Measurements from ENCODE around the gene PLCD3. TPM values are rescaled to one million over a fixed set of nuclear protein-coding genes. Genes with fewer than 3 reads are reported as not detected.
A peak's percentile ranks its signal among the peaks of the same experiment; 100 is the strongest.

The PLCD3 gene
- total and polyA plus RNA-seq, 2 of the 13 experiments (the other 11 are each of a cell fraction or from before 2014, with no cell fraction given): 11.3 to 39.1 TPM

GRCh38 chr17:45123930-45124796 lies 8.2 kb downstream of the PLCD3 start (continued):
- TF ChIP-seq, protein P1, sequence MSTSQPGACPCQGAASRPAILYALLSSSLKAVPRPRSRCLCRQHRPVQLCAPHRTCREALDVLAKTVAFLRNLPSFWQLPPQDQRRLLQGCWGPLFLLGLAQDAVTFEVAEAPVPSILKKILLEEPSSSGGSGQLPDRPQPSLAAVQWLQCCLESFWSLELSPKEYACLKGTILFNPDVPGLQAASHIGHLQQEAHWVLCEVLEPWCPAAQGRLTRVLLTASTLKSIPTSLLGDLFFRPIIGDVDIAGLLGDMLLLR (CRISPR knock-in tag; IDR thresholded peaks at IDR 0.05): no peak
- no peak; the same call in 1 of the 2 replicates for TF ChIP-seq ZNF296 (CRISPR knock-in tag; conservative IDR thresholded peaks at IDR 0.05)
- TF ChIP-seq ZNF24 (IDR thresholded peaks at IDR 0.05): no peak
- TF ChIP-seq, protein P2, sequence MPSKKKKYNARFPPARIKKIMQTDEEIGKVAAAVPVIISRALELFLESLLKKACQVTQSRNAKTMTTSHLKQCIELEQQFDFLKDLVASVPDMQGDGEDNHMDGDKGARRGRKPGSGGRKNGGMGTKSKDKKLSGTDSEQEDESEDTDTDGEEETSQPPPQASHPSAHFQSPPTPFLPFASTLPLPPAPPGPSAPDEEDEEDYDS (CRISPR knock-in tag; IDR thresholded peaks at IDR 0.05): peak; percentile 42; the same call in 1 of the 2 replicates
- TF ChIP-seq TAF1 (CRISPR knock-in tag; IDR thresholded peaks at IDR 0.05): peak; percentile 44; the same call in 1 of the 2 replicates
- TF ChIP-seq ZBTB2 (CRISPR knock-in tag; IDR thresholded peaks at IDR 0.05; ENCODE audit: low read depth): no peak
- peak; percentile 66; the same call in 1 of the 2 replicates for TF ChIP-seq ZNF430 (CRISPR knock-in tag; IDR thresholded peaks at IDR 0.05)
- peak; percentile 43 for TF ChIP-seq SALL1 (CRISPR knock-in tag; IDR thresholded peaks at IDR 0.05)
- TF ChIP-seq NPAS2 (CRISPR knock-in tag; IDR thresholded peaks at IDR 0.05; ENCODE audit: borderline replicate concordance): no peak
- TF ChIP-seq HCFC1 (IDR thresholded peaks at IDR 0.05; ENCODE audit: low read depth, low read length): no peak
- 0 out of 2 replicates have a peak, but pooled peaks have one; percentile 26 for TF ChIP-seq HMG20B (CRISPR knock-in tag; conservative IDR thresholded peaks at IDR 0.05)
- no peak; the same call in 1 of the 2 replicates for TF ChIP-seq KLF11 (CRISPR knock-in tag; IDR thresholded peaks at IDR 0.05)
- no peak for TF ChIP-seq MZF1 (CRISPR knock-in tag; IDR thresholded peaks at IDR 0.05; ENCODE audit: borderline replicate concordance)
- TF ChIP-seq, protein P3, sequence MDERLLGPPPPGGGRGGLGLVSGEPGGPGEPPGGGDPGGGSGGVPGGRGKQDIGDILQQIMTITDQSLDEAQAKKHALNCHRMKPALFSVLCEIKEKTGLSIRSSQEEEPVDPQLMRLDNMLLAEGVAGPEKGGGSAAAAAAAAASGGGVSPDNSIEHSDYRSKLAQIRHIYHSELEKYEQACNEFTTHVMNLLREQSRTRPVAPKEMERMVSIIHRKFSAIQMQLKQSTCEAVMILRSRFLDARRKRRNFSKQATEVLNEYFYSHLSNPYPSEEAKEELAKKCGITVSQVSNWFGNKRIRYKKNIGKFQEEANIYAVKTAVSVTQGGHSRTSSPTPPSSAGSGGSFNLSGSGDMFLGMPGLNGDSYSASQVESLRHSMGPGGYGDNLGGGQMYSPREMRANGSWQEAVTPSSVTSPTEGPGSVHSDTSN (CRISPR knock-in tag; IDR thresholded peaks at IDR 0.05): no peak
- TF ChIP-seq AGO1 (IDR thresholded peaks at IDR 0.05; ENCODE audit: low read depth, low read length, poor library complexity, severe bottlenecking): peak; percentile 80
- TF ChIP-seq, protein P4, sequence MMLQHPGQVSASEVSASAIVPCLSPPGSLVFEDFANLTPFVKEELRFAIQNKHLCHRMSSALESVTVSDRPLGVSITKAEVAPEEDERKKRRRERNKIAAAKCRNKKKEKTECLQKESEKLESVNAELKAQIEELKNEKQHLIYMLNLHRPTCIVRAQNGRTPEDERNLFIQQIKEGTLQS (CRISPR knock-in tag; IDR thresholded peaks at IDR 0.05): peak; percentile 96
- TF ChIP-seq RAD51 (IDR thresholded peaks at IDR 0.05; ENCODE audit: borderline replicate concordance): no peak
- no peak for TF ChIP-seq REPIN1 (CRISPR knock-in tag; IDR thresholded peaks at IDR 0.05; ENCODE audit: borderline replicate concordance, low read depth)
- no peak for TF ChIP-seq ZNF431 (CRISPR knock-in tag; IDR thresholded peaks at IDR 0.05; ENCODE audit: borderline replicate concordance, low read depth)
- peak; percentile 74 for TF ChIP-seq ZNF883 (CRISPR knock-in tag; IDR thresholded peaks at IDR 0.05; ENCODE audit: not compliant biosample characterization)
- TF ChIP-seq, protein P5, sequence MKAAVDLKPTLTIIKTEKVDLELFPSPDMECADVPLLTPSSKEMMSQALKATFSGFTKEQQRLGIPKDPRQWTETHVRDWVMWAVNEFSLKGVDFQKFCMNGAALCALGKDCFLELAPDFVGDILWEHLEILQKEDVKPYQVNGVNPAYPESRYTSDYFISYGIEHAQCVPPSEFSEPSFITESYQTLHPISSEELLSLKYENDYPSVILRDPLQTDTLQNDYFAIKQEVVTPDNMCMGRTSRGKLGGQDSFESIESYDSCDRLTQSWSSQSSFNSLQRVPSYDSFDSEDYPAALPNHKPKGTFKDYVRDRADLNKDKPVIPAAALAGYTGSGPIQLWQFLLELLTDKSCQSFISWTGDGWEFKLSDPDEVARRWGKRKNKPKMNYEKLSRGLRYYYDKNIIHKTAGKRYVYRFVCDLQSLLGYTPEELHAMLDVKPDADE (CRISPR knock-in tag; IDR thresholded peaks at IDR 0.05): no peak
- no peak for TF ChIP-seq TCF12 (IDR thresholded peaks at IDR 0.05)
- TF ChIP-seq TCF12 (CRISPR knock-in tag; IDR thresholded peaks at IDR 0.05): 0 out of 2 replicates have a peak, but pooled peaks have one; percentile 51
- peak; percentile 68 for TF ChIP-seq RARA (CRISPR knock-in tag; IDR thresholded peaks at IDR 0.05)
